ENCODE results near the gene LAX1. TPM values are rescaled to one million over a fixed set of nuclear protein-coding genes. Genes with fewer than 3 reads are reported as not detected.
"Not testable (repeated sequence)": the region's sequence is repeated elsewhere in the genome, so short reads cannot be mapped to it uniquely, and the experiment has no call there.

Gene LAX1
- total RNA-seq, 4 donors from 2014 or later, result 1.2 to 5.4 TPM; not detected in 2

DNA sequence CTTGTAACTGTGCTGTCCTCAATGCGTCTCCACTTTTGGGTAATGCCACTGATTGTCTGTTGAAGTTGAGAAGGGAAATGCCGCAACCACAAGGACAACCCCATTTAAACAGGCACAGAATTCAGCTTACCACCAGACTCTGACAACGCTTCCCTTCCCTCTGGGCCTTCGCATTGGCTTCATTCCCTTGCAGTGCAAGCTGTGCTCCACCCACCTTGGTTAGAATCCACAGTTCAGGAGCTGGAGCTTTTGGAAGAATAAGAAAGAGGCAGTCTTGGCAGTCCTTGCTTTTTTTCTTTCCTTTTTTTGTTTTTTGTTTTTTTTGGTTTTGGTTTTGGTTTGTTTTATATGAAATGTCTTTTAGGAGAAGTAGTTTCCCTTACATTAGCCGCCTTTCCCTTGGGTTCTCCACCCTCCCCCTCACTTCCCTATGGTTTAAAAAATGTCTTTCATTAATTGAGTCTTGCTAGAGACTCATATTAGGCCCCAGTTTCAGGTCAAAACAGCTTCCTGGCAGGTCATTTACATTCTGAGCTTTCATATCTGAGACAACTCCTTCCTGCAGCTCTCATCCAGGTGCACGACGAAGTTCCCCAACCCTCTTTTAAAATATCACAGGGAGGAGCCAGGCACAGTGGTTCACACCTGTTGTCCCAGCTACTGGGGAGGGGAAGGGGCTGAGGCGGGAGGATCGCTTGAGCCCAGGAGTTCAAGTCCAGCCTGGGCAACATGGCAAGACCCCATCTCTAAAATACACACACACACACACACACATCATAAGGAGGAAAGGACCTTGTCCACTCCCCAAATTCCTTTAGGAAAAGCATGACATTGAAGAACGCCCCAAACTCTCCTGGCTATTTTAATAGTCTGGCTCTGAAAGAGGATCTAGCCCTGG, 20.7 kb upstream of the LAX1 start:
- intact Hi-C loops (cut with DNase I; ENCODE audit: low total_unique reads) (no loop called here), in situ Hi-C loops (cut with MboI; ENCODE audit: low pct_ligation_motif_present in 1 of 4, low pct_unique_long_range_greater_than_20kb in 1 of 4, low sequenced_read_pairs in 3 of 4) (no loop called here)
- H3K27ac ChIP-seq, result peak overlapping the region; percentile 53 to 71 (median 58)
- no peak overlapping the region for H3K4me3 ChIP-seq
- no peaks in the 10 kb centered on the region for H3K9me3 ChIP-seq
- H3K27me3 ChIP-seq, result no peaks in the 10 kb centered on the region
- DNase-seq, result peak; percentile 36
- TF ChIP-seq, protein P1, sequence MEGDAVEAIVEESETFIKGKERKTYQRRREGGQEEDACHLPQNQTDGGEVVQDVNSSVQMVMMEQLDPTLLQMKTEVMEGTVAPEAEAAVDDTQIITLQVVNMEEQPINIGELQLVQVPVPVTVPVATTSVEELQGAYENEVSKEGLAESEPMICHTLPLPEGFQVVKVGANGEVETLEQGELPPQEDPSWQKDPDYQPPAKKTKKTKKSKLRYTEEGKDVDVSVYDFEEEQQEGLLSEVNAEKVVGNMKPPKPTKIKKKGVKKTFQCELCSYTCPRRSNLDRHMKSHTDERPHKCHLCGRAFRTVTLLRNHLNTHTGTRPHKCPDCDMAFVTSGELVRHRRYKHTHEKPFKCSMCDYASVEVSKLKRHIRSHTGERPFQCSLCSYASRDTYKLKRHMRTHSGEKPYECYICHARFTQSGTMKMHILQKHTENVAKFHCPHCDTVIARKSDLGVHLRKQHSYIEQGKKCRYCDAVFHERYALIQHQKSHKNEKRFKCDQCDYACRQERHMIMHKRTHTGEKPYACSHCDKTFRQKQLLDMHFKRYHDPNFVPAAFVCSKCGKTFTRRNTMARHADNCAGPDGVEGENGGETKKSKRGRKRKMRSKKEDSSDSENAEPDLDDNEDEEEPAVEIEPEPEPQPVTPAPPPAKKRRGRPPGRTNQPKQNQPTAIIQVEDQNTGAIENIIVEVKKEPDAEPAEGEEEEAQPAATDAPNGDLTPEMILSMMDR (IDR thresholded peaks at IDR 0.05), result no peak
- TF ChIP-seq EP300 (IDR thresholded peaks at IDR 0.05; ENCODE audit: low read depth) (no peak), POLR2AphosphoS5 (IDR thresholded peaks at IDR 0.05) (no peak), POLR2A (IDR thresholded peaks at IDR 0.05) (no peak)
- no peaks in the 10 kb centered on the region for H3K36me3 ChIP-seq
- peaks cover 0 to 23% (median 2%) of the 10 kb centered on the region in 4 donors for H3K4me1 ChIP-seq
- 58 to 64% methylated on average over 2 to 10 of the region's 10 CpGs for WGBS, 2 donors (ENCODE audit: low coverage in 1 of 2)

DNA sequence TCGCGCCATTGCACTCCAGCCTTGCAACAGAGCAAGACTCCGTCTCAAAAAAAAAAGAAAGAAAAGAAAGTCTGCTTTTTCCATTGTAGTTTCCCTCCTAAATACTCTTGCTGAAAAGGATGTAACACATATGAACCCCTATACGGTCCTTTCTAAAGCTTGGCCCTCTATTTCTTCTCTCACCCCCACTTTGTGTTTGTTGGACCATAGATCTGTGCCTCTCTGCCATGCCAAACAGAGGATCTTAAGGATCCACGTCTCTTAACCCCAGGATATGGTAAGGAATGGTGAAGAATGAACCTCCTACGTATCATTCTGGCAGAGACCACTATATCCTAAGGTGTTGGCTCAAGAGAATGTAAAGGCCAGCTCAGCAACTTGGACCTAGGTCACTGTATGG, 18.7 kb upstream of the LAX1 start:
- no peak overlapping the region for H3K27ac ChIP-seq
- no peak for TF ChIP-seq POLR2AphosphoS5 (IDR thresholded peaks at IDR 0.05)
- TF ChIP-seq EP300 (IDR thresholded peaks at IDR 0.05; ENCODE audit: low read depth), result no peak
- TF ChIP-seq, protein P1 (IDR thresholded peaks at IDR 0.05), result no peak
- no peak for TF ChIP-seq POLR2A (IDR thresholded peaks at IDR 0.05)
- no peak for DNase-seq

DNA sequence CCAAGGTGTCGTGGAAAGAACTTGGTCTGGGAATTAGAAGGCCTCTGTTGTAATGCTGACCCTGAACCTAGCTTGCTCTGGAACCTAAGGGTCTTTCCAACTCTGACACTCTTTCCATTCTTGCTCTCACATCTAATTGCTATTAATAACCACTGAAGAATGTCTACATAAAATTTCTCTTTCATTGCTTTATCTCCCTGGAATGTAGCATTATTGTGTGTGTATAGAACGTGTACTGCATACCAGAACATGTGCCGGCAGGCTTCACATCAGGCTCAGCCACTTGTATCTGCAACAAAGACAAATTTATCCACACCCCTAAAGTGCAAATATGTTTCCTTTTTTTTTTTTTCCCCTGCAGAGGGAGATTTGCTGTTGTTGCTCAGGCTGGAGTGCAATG, 13.9 kb upstream of the LAX1 start:
- no peak for DNase-seq
- in situ Hi-C loops (cut with MboI; ENCODE audit: low pct_ligation_motif_present in 1 of 4, low pct_unique_long_range_greater_than_20kb in 1 of 4, low sequenced_read_pairs in 3 of 4), result no loop called here
- no peak for TF ChIP-seq EP300 (IDR thresholded peaks at IDR 0.05; ENCODE audit: low read depth)
- TF ChIP-seq, protein P1 (IDR thresholded peaks at IDR 0.05), result no peak
- no peak overlapping the region for H3K4me3 ChIP-seq
- no peak overlapping the region for H3K27ac ChIP-seq
- H3K4me1 ChIP-seq, result peaks cover 0 to 5% (median 0%) of the 10 kb centered on the region in 4 donors
- intact Hi-C loops (cut with DNase I; ENCODE audit: low total_unique reads), result no loop called here
- WGBS, 2 donors (ENCODE audit: low coverage in 1 of 2), result 66 to 81% methylated on average over 3 of the region's 3 CpGs
- H3K9me3 ChIP-seq, result no peaks in the 10 kb centered on the region
- H3K27me3 ChIP-seq, result no peaks in the 10 kb centered on the region
- H3K36me3 ChIP-seq, result no peaks in the 10 kb centered on the region

More for the DNA sequence above, 18.7 kb upstream of the LAX1 start:
- in situ Hi-C loops (cut with MboI; ENCODE audit: low pct_ligation_motif_present in 1 of 4, low pct_unique_long_range_greater_than_20kb in 1 of 4, low sequenced_read_pairs in 3 of 4) (no loop called here), intact Hi-C loops (cut with DNase I; ENCODE audit: low total_unique reads) (no loop called here)
- Histone ChIP-seq H3K36me3 (no peaks in the 10 kb centered on the region), H3K27me3 (no peaks in the 10 kb centered on the region), H3K4me3 (no peak overlapping the region), H3K9me3 (no peaks in the 10 kb centered on the region), H3K4me1 (peaks cover 0 to 23% (median 4%) of the 10 kb centered on the region in 4 donors)
- WGBS, 2 donors (ENCODE audit: low coverage in 1 of 2), result 95 to 97% methylated on average over 6 of the region's 6 CpGs

DNA sequence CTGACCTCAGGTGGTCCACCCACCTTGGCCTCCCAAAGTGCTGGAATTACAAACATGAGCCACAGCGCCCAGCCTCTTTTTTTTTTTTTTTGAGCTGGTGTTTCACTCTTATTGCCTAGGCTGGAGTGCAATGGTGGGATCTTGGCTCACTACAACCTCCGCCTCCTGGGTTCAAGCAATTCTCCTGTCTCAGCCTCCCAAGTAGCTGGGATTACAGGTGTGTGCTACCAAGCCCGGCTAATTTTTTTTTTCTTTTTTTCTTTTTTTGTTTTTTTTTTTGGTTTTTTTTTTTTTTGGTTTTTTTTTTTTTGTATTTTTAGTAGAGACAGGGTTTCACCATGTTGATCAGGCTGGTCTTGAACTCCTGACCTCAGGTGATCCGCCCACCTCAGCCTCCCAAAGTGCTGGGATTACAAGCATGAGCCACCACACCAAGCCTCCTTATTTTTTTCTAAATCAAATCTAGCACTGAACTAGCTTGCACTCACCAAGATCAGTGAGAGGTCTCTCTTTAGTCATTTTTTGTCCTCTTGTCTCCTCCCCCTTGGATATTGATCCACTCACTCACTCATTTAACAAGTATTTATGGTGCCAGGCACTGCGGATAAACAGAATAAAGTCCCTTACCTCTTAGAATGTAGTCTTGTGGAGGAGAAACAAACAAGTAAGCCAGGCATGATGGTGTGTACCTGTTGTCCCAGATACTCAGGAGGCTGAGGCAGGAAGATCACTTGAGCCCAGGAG, 13.2 kb upstream of the LAX1 start:
- H3K4me3 ChIP-seq; H3K4me1 ChIP-seq; H3K27ac ChIP-seq; H3K36me3 ChIP-seq; DNase-seq; intact Hi-C loops (cut with DNase I; ENCODE audit: low total_unique reads); H3K9me3 ChIP-seq; in situ Hi-C loops (cut with MboI; ENCODE audit: low pct_ligation_motif_present in 1 of 4, low pct_unique_long_range_greater_than_20kb in 1 of 4, low sequenced_read_pairs in 3 of 4); H3K27me3 ChIP-seq: not testable (repeated sequence)
- 92 to 100% methylated on average over 1 to 5 of the region's 5 CpGs for WGBS, 2 donors (ENCODE audit: low coverage in 1 of 2)
